GM10266 (cell line): ENCODE measurements around the gene INPP5D.
"Not testable (repeated sequence)": the region's sequence is repeated elsewhere in the genome, so short reads cannot be mapped to it uniquely, and the experiment has no call there.

Source experiments
- DNase-seq: peaks from one replicate; pipeline ENCODE4 v3.0.0; 2012; ENCODE audit errors: extremely low spot score
- CTCF ChIP-seq: IDR thresholded peaks from 2 replicates; pipeline ENCODE4 v1.5.1; 2012; ENCODE audit warnings: mild to moderate bottlenecking, low read depth; ENCODE audit not compliant: control insufficient read depth, insufficient read depth; ENCODE audit errors: missing control alignments

The INPP5D gene

GRCh38 chr2:233013650-233014049, 46.5 kb upstream of the INPP5D start:
- no peak for TF ChIP-seq CTCF
- DNase-seq: no peak

GRCh38 chr2:233015019-233015645, 45.0 kb upstream of the INPP5D start:
- no peak for DNase-seq
- TF ChIP-seq CTCF: no peak

- no peak for TF ChIP-seq CTCF
- no peak for DNase-seq
Measured at GRCh38 chr2:233017947-233018346, 42.2 kb upstream of the INPP5D start.

GRCh38 chr2:233019610-233020009, 40.5 kb upstream of the INPP5D start:
- not testable (repeated sequence) for DNase-seq

- TF ChIP-seq CTCF: no peak
Measured at GRCh38 chr2:233020454-233020853, 39.7 kb upstream of the INPP5D start.

GRCh38 chr2:233021771-233022170, 38.4 kb upstream of the INPP5D start:
- DNase-seq: no peak
- no peak for TF ChIP-seq CTCF

More at GRCh38 chr2:233020454-233020853, 39.7 kb upstream of the INPP5D start:
- no peak for DNase-seq

- TF ChIP-seq CTCF: no peak
- DNase-seq: no peak
Measured at GRCh38 chr2:233022561-233022960, 37.6 kb upstream of the INPP5D start.
